HT-29 (cell line): ENCODE data around the gene LASP1. TPM values are rescaled to one million over a fixed set of nuclear protein-coding genes. Genes with fewer than 3 reads are reported as not detected.
A peak's percentile ranks its signal among the peaks of the same experiment; 100 is the strongest.
"Not testable (repeated sequence)": the region's sequence is repeated elsewhere in the genome, so short reads cannot be mapped to it uniquely, and the experiment has no call there.

ENCODE experiments used
- DNase-seq: peaks from one replicate; pipeline ENCODE4 v3.0.0-alpha.2; 2015; ENCODE audit warnings: low spot score
- total RNA-seq: library from RNA; depleted of rRNA; stranded (reverse); fragments of >200 nt; shearing (Covaris generic); gene quantifications from 2 replicates; pipeline ENCODE4 v1.2.3, GENCODE V29; 2014

Gene LASP1
- total RNA-seq, 1 experiment from 2014 or later: 279 TPM

DNA sequence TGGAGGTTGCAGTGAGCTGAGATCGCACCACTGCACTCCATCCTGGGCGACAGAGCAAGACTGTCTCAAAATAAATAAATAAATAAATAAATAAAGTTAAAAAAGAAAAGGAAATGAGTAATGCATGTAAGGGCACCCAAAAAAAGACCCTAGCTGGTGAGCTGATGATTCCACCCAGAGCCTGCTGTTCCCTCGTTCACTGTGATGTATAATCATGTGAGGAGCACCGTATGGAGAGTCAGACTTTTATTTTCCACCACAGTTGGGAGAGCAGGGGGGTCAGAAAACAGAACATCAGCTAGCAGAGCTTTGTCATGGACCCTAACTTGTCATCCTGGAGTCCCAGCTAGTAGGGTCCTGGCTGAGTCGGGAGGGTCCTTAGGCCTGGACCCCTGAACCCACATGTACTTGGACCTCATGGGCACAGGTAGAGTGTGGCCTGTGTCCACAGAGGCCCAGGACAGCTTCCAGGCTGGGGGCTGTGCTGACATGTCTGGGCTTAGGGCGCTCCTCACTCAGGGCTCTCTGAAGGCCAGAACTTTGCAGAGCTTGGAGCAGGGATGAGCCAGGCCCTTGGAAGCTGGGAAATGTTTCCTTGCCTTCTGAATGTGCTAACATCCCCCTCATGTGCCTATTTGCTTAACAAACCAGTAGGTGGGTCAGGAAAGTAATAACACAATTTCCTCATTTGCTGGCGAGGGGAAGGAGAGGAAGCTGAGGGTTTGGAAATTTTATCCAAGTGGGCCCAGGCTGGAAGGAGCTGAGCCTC, 36.8 kb downstream of the LASP1 start:
- DNase-seq: no peak

DNA sequence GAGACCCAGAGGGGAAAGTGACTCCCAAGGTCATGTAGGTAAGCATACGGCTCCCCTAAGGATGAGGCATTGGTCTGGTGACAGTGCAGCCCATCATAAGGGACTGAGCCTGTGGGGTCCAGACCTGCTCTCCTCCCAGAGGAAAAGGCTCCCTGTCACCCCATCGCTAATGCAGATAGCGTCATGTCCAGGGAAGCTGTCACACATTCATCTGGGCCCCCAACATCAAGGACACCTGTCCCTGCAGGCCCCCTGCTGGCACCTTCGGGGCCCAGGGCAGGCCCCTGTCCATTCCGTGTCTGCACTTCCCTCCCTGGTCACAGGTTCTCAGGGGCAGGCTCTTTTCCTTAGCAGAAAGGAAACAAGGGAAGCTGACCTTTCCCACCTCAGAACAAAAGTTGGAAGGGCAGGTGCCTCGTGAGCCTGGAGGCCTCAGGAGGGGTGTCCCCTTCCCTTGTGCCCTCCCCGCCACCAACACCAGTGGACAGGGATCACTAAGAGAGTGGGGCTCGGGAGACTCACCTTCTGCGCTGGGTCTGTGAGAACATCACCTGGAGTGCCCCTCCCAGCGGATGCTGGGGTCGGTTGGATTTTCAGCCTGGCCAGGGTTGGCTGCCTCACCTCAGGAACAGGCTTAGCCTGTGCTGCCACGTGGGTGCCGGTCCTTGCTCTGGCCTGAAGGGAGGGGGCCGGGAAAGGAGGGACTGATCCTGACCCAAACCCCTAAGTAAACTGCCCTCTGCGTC, 38.2 kb downstream of the LASP1 start:
- DNase-seq: no peak

DNA sequence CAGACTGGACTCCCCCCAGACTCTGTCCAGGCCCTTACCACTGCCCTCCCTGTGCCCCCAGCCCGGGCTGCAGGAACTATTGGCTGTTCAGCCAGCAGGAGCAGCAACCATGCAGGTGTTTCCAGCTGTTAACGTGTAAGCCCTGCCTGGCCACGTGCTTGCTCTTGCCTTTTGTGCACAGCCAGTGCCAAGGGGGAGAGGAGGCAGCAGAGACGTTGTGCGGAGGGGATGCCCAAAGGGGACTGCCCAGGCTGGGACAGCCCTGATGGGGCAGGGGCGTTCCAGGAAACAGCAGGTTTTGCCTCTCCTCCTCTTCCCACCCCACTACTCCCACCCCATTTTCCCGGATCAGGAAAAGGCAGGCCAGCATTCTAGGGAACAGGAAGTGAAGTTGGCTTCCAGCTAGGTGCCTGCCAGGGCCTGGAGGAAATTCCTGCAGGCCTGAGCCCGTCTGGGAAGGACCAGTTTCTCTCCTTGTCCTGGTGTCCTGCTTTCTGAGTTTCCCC, 38.9 kb downstream of the LASP1 start:
- DNase-seq: peak; percentile 70

DNA sequence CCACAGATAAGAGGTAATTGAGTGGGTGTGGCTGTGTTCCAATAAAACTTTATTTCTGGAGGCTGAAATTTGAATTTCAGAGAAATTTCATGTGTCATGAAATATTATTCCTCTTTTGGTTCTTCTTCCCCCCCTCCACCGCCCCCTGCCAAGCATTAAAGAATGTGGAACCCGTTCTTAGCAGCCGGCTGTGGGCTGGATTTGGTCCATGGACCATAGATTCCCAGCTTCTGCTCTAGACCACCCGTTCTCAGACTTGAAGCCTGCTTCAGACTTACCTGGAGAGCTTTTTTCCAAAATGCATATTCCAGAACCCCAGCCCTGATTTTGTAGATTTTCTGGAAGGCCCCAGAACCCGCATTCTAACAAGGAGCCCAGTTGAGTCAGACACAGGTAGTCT, 40.5 kb downstream of the LASP1 start:
- no peak for DNase-seq

DNA sequence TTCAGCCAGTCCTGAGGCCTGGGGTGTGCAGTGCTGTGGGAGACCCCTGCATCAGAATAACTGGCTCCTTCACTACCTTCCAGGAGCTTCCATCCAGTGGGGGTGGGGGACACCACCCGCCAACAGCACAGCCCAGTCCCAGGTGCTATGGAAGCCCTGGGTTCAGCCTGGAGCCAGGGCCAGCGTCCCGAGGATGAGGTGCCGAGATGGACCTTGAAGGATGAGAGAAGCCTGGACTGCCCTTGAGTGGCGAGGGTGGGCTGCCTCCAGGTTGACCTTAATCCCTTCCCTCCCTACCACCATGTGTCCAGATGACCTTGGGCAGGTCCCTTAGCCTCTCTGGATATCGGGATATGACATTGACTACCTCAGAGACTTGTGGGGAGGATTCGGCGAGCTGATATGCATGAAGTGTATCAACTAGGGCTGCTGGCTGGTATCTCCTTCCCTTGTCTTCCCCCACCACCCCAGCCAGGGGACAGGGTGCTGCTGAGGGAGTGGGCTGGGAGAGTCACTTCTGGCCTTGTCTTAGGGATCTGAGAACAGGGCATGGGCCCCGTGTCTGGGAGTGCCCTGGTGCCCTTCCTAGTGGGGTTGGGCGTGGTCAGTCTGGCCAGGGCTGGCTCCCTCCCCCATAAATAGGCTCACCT, 41.3 kb downstream of the LASP1 start:
- DNase-seq: no peak

DNA sequence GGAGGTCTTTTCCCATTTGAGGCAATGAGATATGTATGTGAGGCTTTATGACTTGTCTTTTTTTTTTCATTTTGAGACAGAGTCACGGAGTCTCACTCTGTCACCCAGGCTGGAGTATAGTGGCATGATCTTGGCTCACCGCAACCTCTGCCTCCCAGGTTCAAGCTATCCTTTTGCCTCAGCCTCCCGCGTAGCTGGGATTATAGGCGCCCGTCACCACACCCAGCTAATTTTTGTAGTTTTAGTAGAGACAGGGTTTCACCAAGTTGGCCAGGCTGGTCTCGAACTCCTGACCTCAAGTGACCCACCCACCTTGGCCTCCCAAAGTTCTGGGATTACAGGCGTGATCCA, 41.8 kb downstream of the LASP1 start:
- DNase-seq: not testable (repeated sequence)

DNA sequence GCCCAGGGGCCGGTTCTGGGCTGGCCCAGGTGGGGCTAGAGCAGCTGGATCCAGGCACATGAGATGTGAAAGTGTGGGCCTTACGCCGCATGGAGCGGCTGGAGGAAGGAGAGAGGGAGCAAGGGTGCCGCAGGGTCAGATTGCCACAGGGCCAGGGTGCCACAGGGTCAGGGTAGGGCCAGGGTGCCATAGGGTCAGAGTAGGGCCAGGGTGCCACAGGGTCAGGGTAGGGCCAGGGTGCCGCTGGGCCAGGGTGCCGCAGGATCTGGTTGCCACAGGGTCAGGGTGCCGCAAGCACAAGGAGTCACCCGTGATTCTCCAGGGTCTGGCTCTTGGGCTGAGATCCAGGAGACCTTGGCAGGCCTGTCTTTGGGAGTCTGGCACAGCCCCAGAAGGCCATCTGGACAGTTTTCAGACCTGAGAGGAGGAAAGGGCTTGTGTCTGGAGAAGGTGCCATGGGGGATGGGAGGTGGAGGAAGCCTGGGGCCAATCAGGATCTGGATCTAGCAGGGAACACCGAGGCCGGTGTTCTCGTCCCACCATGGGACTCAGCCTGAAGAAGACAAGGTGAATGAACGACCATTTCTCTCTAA, 42.5 kb downstream of the LASP1 start:
- DNase-seq: no peak

DNA sequence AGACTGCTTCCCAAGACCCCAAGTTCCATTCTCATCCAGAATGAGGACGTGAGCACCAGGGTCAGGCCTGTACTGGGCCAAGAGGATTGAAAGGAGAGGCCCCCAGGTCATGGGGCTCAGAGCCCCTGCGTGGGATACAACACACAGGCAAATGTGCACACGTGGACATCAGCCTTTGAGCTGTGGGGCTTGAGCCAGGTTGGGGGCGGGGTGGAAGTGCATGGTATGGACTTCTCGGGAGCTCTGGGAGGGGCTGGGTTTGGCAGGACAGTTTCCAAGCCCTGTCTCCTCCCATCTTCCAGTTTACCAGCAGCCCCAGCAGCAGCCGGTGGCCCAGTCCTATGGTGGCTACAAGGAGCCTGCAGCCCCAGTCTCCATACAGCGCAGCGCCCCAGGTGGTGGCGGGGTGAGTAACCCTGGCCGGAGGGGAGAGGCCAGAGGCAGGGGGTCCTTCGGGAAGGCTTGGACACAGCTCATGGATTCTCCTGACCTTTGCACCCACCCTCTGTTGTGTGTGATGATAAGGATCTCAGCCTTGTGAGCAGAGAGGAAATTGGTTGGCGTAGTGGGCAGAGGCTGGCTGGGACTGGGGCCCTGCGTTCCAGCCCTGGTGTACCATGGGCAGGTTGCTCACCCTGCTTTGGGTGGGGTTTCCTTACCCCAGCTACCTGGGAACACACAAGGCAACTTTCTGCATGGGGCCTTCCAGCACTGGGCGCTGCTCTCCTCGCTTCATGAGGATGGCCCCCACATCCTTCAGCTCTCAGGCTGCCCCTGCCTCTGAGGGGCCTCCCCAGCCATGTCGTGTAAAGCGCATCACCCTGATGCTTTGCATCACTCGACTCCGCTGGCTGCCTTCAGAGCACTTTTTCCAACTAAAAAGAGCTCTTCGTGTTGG, 45.1 kb downstream of the LASP1 start:
- DNase-seq: peak; percentile 83

DNA sequence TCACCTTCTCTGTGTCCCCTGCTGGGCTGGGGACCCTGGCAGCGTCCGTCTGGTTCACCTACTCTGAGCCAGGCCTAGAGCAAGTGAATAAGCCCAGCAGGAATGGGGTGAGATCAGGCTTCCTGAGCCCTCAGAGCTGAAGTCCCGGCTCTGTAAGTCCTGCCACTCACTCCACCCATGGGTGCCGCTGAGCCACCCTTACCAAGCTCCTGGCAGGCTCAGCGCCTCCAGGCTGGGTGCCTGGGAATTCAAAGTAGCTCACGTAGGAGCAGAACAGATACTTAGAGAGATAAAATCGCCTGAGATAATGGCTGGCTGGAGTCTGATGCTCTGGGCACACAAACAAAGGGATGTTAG, 45.8 kb downstream of the LASP1 start:
- DNase-seq: peak; percentile 14

DNA sequence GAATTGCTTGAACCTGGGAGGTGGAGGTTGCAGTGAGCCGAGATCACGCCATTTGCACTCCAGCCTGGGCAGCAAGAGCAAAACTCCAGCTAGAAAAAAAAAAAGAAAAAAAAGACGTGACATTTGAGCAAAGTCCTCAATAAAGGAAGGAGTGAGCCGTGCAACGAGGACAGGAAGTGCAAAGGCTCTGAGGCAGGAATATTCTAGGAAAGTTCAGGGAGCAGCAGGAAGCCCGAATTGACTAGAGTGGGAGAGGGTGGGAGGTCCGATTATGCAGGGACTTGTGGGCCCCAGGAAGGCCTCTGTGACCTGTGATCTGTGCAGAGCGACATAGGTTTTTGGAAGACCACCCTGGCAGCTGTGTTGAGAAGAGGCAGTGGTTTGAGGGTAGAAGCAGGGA, 46.9 kb downstream of the LASP1 start:
- no peak for DNase-seq

DNA sequence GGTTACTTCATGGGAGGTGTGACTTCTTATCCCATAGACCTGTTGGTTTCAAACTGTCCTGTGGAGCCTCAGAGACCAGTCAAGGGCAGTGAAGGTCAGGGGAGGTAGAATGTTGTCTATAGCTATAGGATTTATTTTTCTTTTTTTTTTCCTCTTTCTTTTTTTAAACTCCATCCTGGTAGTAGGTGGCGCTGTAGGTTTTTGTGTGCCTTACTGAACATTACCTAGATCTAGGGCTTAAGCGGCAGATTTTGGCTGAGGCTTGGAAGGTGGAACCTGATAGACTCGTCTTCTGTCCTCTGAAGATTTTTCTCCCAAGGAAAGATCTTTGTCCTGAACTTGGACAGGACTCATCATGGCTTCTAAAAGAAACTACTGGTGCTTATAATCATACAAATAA, 47.4 kb downstream of the LASP1 start:
- no peak for DNase-seq

DNA sequence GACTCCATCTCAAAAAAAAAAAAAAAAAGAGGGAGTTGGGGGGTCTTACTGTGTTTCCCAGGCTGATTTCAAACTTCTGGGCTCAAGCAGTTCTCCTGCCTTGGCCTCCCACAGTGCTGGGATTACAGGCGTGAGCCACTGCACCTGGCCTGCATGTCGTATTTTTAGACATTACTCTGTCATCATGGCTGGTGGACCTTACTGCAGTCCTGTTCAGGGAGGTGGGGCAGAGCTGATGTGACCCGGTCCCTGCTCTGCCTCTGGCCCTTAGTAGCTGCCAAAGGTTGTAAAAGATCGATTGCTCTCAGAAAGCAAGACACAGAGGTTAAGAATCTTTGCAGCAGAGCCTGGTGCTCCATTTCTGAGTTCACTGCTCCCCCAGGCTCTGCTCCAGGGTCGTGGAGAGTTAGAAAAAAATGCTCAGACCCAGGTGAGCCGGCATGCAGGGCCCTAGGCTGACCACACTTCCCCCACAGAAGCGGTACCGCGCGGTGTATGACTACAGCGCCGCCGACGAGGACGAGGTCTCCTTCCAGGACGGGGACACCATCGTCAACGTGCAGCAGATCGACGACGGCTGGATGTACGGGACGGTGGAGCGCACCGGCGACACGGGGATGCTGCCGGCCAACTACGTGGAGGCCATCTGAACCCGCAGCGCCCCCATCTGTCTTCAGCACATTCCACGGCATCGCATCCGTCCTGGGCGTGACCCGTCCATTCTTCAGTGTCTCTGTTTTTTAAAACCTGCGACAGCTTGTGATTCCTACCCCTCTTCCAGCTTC, 48.5 kb downstream of the LASP1 start:
- no peak for DNase-seq

DNA sequence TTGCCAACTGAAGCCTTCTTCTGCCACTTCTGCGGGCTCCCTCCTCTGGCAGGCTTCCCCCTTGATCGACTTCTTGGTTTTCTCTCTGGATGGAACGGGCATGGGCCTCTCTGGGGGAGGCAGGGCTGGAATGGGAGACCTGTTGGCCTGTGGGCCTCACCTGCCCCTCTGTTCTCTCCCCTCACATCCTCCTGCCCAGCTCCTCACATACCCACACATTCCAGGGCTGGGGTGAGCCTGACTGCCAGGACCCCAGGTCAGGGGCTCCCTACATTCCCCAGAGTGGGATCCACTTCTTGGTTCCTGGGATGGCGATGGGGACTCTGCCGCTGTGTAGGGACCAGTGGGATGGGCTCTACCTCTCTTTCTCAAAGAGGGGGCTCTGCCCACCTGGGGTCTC, 49.1 kb downstream of the LASP1 start:
- no peak for DNase-seq

DNA sequence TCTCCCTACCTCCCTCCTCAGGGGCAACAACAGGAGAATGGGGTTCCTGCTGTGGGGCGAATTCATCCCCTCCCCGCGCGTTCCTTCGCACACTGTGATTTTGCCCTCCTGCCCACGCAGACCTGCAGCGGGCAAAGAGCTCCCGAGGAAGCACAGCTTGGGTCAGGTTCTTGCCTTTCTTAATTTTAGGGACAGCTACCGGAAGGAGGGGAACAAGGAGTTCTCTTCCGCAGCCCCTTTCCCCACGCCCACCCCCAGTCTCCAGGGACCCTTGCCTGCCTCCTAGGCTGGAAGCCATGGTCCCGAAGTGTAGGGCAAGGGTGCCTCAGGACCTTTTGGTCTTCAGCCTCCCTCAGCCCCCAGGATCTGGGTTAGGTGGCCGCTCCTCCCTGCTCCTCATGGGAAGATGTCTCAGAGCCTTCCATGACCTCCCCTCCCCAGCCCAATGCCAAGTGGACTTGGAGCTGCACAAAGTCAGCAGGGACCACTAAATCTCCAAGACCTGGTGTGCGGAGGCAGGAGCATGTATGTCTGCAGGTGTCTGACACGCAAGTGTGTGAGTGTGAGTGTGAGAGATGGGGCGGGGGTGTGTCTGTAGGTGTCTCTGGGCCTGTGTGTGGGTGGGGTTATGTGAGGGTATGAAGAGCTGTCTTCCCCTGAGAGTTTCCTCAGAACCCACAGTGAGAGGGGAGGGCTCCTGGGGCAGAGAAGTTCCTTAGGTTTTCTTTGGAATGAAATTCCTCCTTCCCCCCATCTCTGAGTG, 49.6 kb downstream of the LASP1 start:
- no peak for DNase-seq

DNA sequence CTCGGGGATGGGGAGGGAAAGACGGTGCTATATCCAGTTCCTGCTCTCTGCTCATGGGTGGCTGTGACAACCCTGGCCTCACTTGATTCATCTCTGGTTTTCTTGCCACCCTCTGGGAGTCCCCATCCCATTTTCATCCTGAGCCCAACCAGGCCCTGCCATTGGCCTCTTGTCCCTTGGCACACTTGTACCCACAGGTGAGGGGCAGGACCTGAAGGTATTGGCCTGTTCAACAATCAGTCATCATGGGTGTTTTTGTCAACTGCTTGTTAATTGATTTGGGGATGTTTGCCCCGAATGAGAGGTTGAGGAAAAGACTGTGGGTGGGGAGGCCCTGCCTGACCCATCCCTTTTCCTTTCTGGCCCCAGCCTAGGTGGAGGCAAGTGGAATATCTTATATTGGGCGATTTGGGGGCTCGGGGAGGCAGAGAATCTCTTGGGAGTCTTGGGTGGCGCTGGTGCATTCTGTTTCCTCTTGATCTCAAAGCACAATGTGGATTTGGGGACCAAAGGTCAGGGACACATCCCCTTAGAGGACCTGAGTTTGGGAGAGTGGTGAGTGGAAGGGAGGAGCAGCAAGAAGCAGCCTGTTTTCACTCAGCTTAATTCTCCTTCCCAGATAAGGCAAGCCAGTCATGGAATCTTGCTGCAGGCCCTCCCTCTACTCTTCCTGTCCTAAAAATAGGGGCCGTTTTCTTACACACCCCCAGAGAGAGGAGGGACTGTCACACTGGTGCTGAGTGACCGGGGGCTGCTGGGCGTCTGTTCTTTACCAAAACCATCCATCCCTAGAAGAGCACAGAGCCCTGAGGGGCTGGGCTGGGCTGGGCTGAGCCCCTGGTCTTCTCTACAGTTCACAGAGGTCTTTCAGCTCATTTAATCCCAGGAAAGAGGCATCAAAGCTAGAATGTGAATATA, 50.8 kb downstream of the LASP1 start:
- DNase-seq: no peak

DNA sequence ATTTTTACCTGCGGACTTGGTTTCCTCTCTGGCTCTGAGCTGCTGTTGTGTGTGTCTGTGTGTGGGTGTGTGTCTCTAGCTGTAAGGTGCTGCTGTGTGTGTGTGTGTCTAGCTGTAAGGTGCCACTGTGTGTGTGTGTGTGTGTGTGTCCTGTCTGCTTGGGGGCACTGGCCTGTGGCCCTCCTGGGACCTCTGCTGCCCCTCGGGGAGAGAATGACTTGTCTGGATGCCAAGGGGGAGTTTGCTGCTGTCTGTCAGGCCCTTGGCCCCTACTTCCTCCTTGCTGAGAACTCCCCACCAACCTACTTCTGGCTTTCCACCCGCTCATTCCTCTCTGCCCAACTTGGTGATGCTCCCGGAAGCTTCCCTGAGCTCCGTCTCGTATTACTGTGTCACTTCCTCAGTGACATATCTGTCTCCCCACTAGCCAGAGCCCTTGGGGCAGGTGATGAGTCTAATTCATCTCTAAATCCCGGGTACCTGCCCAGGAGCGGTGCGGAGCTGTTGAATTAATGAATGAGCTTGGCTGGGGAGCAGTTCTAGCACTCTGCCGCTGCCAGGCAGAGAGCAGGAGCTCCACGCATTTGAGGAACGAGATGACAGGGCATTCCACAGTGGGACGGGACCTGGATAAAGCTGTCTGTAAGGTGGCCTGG, 52.0 kb downstream of the LASP1 start:
- DNase-seq: peak; percentile 22

DNA sequence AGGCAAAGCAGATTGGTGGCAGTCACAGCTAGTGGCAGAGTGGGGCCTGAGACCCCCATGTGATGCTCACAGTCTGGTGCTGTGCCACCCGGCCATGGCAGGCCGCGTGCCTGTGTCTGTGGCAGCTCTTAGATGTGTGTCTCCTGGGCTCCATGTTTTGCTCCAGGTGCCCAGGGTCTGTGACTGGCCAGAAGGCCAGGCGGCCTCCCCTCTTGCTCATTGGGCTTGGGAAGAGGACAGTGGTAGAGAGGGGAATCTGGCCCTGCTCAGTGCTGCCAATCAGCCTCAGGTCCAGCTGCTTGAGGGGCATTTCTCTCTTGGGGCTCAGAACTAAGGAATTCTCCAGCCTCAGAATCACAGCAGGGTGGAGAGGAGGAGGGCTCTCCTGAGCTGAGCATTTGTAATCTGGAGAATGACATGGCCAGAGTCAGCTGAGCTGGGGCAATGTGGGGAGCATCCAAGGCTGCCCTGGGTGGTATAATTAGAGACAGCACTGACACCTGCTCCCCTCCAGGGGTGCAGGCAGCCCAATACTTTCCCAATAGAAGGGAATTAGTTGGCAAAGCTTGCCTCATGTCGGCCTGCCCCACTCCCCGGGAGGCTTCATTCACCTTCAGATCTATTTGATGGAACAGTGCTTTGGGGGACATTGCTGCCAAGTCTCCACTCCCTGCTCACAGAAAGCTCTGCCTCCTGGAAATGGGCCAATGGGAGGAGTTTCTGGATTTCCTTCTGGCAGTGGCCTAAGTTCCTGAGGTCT, 52.9 kb downstream of the LASP1 start:
- DNase-seq: peak; percentile 80
